Sigmoid colon (tissue), 7 donors: ENCODE results near the gene ART4. TPM values are rescaled to one million over a fixed set of nuclear protein-coding genes. Genes with fewer than 3 reads are reported as not detected.

Source experiments
- DNase-seq: peaks from one replicate; pipeline ENCODE4 v3.0.0-alpha.2; 2019
- H3K27ac ChIP-seq, 4 donors: fragments of 200-600 bp; sonication (generic); one replicate each; pipeline ENCODE4 v1.5.1; 2016 to 2019; ENCODE audit warnings: mild to moderate bottlenecking in 1 of 4
- H3K27me3 ChIP-seq, 3 donors: fragments of 200-600 bp; sonication (generic); one replicate each; pipeline ENCODE4 v1.5.1; 2019; ENCODE audit warnings: mild to moderate bottlenecking in 1 of 3
- H3K36me3 ChIP-seq, 4 donors: fragments of 200-600 bp; sonication (generic); one replicate each; pipeline ENCODE4 v1.5.1; 2016 to 2019
- H3K4me1 ChIP-seq, 4 donors: fragments of 200-600 bp; sonication (generic); one replicate each; pipeline ENCODE4 v1.5.1; 2017 to 2019
- H3K4me3 ChIP-seq, 4 donors: fragments of 200-600 bp; sonication (generic); one replicate each; pipeline ENCODE4 v1.5.1; 2017 to 2019; ENCODE audit warnings: mild to moderate bottlenecking in 2 of 4, moderate library complexity in 1 of 4
- H3K9me3 ChIP-seq, 4 donors: fragments of 200-600 bp in 3 of 4; sonication (generic) in 3 of 4; one replicate each; pipeline versions ENCODE4 v1.5.1 to v1.6.1; 2013 to 2019
- EP300 ChIP-seq, 4 donors: sonication (generic); formaldehyde crosslinking; IDR thresholded peaks; one replicate each; pipeline ENCODE4 v1.6.1; 2017; ENCODE audit warnings: antibody characterized with exemption in 4 of 4
- POLR2A ChIP-seq, 2 donors: fragments of 450-650 bp; IDR thresholded peaks; one replicate each; pipeline ENCODE4 v1.6.1; 2016; ENCODE audit warnings: antibody characterized with exemption in 2 of 2, mild to moderate bottlenecking in 2 of 2, moderate library complexity in 2 of 2
- POLR2AphosphoS5 ChIP-seq, 4 donors: sonication (generic); formaldehyde crosslinking; IDR thresholded peaks; one replicate each; pipeline ENCODE4 v1.6.1; 2017; ENCODE audit warnings: antibody characterized with exemption in 4 of 4
- WGBS, 2 donors: extraction: QIAGEN DNeasy Blood & Tissue Kit; methylation state at CpG; one replicate each; pipeline ENCODE4 v1.1.7; 2013; 5-methylcytosine and 5-hydroxymethylcytosine counted together
- intact Hi-C: fragments of 100-400 bp; cut with DNase I; formaldehyde crosslinking; loops from one replicate; pipeline ENCODE4 v1.15.1; 2023
- polyA plus RNA-seq, 3 donors: library from polyadenylated mRNA; stranded (reverse); fragments of 200-250 nt; gene quantifications; one replicate each; pipeline ENCODE4 v1.2.3, GENCODE V29; 2013
- total RNA-seq, 4 donors: library from RNA; depleted of rRNA; stranded (reverse); fragments of >200 nt; gene quantifications; one replicate each; pipeline ENCODE4 v1.1.0, GENCODE V29; 2016
- TF ChIP-seq, protein P1 (sequence below), 4 experiments: fragments of 450-650 bp in 3 of 4; fragments of 200-600 bp in 1 of 4; IDR thresholded peaks; one replicate each; pipeline ENCODE4 v1.5.1; 2016 to 2019; ENCODE audit warnings: antibody characterized with exemption in 4 of 4, mild to moderate bottlenecking in 3 of 4, moderate library complexity in 2 of 4
- donor health status: healthy with polysubstance abuse.
- donor health status: Bipolar disorder and iron deficiency.
- donor health status: healthy.

Gene ART4
- total and polyA plus RNA-seq, 7 donors = 0.27 to 3.1 (median 0.58) TPM; not detected in 1

DNA sequence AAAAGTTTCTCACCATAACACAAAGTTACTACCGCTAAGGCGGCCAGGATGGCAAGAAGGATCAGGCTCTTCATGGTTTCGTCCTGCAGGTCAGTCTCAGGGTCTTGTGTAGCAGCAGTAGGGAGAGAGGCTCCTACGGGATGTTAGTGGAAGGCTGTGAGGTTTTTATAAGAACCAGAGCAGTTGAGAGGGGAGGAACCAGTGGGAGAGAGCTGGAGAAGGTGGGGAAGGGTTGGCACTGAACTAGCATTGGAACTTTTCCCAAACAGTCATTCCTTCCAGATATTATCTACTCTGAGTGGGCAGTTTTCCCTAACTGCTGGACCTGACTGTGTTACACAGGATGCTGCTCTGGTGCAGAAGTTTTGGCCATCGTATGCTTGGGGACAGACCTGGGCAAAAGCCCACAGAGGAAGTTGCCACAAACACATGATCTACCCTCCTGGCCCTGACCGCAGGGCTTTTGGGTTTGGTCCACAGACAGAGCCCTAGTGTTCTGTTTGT lies 42.4 kb upstream of the ART4 start, which contains the start of gene MGP:
TSS of gene MGP (minus strand) at position 137 of the 504 bp plus-strand sequence. CDS start at position 74, 63 bp downstream.
- DNase-seq = peak; percentile 90
- peaks cover 0 to 23% (median 5%) of the 10 kb centered on the region in 4 donors for H3K36me3 ChIP-seq
- intact Hi-C loops = loop anchor here (5.0 to 10.0 kb wide), 3 partner anchors 62 to 337 kb away; partner anchors contain the start of gene RERG
- WGBS, 2 donors = 62 to 75% methylated on average over 6 of the region's 6 CpGs
- H3K4me3 ChIP-seq = peak within 1 kb of the TSS; percentile 34 to 52 (median 46)
- peaks cover 0 to 16% (median 13%) of the 10 kb centered on the region in 4 donors for H3K4me1 ChIP-seq
- H3K27me3 ChIP-seq = no peaks in the 10 kb centered on the region
- H3K27ac ChIP-seq = peak within 1 kb of the TSS; percentile 82 to 87 (median 82)
- TF ChIP-seq POLR2AphosphoS5 (IDR thresholded peaks at IDR 0.05) (peak; percentile 78 to 94 (median 90)), POLR2A (IDR thresholded peaks at IDR 0.05) (peak; percentile 82), EP300 (IDR thresholded peaks at IDR 0.05) (no peak)
- TF ChIP-seq, protein P1, sequence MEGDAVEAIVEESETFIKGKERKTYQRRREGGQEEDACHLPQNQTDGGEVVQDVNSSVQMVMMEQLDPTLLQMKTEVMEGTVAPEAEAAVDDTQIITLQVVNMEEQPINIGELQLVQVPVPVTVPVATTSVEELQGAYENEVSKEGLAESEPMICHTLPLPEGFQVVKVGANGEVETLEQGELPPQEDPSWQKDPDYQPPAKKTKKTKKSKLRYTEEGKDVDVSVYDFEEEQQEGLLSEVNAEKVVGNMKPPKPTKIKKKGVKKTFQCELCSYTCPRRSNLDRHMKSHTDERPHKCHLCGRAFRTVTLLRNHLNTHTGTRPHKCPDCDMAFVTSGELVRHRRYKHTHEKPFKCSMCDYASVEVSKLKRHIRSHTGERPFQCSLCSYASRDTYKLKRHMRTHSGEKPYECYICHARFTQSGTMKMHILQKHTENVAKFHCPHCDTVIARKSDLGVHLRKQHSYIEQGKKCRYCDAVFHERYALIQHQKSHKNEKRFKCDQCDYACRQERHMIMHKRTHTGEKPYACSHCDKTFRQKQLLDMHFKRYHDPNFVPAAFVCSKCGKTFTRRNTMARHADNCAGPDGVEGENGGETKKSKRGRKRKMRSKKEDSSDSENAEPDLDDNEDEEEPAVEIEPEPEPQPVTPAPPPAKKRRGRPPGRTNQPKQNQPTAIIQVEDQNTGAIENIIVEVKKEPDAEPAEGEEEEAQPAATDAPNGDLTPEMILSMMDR (IDR thresholded peaks at IDR 0.05) = no peak
- no peaks in the 10 kb centered on the region for H3K9me3 ChIP-seq

DNA sequence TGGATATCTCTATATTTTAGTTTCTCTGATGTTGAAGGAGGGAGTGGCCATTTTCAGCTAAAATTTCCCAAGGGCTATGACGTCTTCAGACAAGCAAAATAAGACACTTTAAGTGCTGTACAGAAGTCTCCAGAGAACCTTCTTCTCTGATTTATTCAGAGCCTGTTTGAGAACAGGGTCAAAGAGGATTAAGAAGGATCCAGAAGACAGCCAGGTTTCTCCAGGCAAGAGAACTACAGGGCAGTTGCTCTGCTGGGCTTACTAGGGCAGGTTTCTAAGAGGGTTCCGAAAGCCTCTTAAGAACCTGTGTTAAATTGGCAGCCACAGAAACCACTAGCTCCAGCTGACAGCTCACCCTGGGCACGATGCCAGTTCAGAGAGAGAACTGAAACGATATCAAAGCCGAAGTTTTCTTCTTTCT lies 41.1 kb upstream of the ART4 start:
- peaks cover 0 to 16% (median 13%) of the 10 kb centered on the region in 4 donors for H3K4me1 ChIP-seq
- no peaks in the 10 kb centered on the region for H3K9me3 ChIP-seq
- peak; percentile 95 for DNase-seq
- peaks cover 0 to 25% (median 5%) of the 10 kb centered on the region in 4 donors for H3K36me3 ChIP-seq
- peak overlapping the region; percentile 82 to 87 (median 82) for H3K27ac ChIP-seq
- 9 to 13% methylated on average over 5 of the region's 5 CpGs for WGBS, 2 donors
- H3K4me3 ChIP-seq = peak overlapping the region; percentile 34 to 52 (median 46)
- TF ChIP-seq, protein P1 (IDR thresholded peaks at IDR 0.05) = no peak
- TF ChIP-seq EP300 (IDR thresholded peaks at IDR 0.05) (peak in 1 of 4 donors; percentile 18), POLR2AphosphoS5 (IDR thresholded peaks at IDR 0.05) (peak in 2 of 4 donors; percentile 46 to 52), POLR2A (IDR thresholded peaks at IDR 0.05) (peak; percentile 12 to 20)
- intact Hi-C loops = loop anchor here (5.0 to 10.0 kb wide), 2 partner anchors 113 to 260 kb away; no protein-coding TSS in a partner anchor
- no peaks in the 10 kb centered on the region for H3K27me3 ChIP-seq

DNA sequence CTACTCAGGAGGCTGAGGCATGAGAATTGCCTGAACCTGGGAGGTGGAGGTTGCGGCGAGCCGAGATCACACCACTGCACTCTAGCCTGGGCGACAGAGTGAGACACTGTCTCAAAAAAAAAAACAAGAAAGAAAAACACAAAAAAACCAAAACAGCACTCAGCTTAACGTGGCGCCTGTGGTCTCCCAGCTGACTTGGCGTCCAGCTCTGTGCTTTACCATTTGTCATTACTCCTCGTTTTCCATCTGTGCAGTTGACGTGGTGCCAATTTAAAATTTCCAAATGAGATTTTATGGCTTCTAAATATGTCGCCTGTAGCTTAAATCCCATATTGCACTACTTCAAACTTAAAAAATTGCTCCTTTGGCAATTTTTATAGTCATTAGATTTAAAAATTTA lies 40.4 kb upstream of the ART4 start:
- intact Hi-C loops = loop anchor here (5.0 to 10.0 kb wide), 2 partner anchors 114 to 261 kb away; no protein-coding TSS in a partner anchor
- Histone ChIP-seq H3K27ac (peak overlapping the region; percentile 82 to 87 (median 82)), H3K9me3 (no peaks in the 10 kb centered on the region), H3K27me3 (no peaks in the 10 kb centered on the region), H3K36me3 (peaks cover 0 to 25% (median 5%) of the 10 kb centered on the region in 4 donors), H3K4me3 (peak overlapping the region; percentile 34 to 52 (median 46)), H3K4me1 (peaks cover 0 to 16% (median 13%) of the 10 kb centered on the region in 4 donors)
- 74 to 77% methylated on average over 10 of the region's 10 CpGs for WGBS, 2 donors
- TF ChIP-seq POLR2A (IDR thresholded peaks at IDR 0.05) (no peak), EP300 (IDR thresholded peaks at IDR 0.05) (no peak), POLR2AphosphoS5 (IDR thresholded peaks at IDR 0.05) (no peak)
- TF ChIP-seq, protein P1 (IDR thresholded peaks at IDR 0.05) = no peak
- DNase-seq = no peak

DNA sequence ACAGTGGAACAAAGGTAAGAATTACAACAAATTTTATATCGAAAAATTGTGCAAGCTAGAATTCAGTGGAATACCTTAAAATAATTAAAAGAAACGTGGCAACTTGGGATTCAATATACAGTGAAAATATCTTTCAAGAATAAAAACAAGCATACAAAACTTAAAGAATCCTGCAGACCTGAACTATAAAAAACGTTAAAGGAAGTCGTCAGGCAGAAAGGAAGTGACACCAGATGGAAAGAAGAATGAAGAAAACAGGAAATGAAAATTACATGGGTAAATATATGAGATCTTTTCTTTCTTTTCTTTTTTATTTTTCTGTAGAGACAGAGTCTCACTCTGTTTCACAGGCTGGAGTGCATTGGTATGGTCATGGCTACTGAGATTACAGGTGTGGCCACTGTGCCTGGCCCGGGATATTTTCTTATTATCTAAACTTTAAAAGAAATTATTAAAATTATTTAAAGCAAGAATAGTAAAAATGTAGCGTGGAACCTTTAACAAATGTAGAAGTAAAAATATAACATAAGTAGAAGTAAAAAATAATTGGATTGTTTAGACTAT lies 37.6 kb upstream of the ART4 start:
- Histone ChIP-seq H3K4me3 (no peak overlapping the region), H3K9me3 (no peaks in the 10 kb centered on the region), H3K27ac (peak overlapping the region in 2 of 4 donors; percentile 2 to 48), H3K4me1 (peaks cover 0 to 10% (median 9%) of the 10 kb centered on the region in 4 donors), H3K27me3 (no peaks in the 10 kb centered on the region), H3K36me3 (peaks cover 0 to 25% (median 5%) of the 10 kb centered on the region in 4 donors)
- WGBS, 2 donors = 75 to 81% methylated on average over 6 of the region's 6 CpGs
- no peak for TF ChIP-seq POLR2A (IDR thresholded peaks at IDR 0.05)
- no peak for TF ChIP-seq POLR2AphosphoS5 (IDR thresholded peaks at IDR 0.05)
- no peak for TF ChIP-seq EP300 (IDR thresholded peaks at IDR 0.05)
- TF ChIP-seq, protein P1 (IDR thresholded peaks at IDR 0.05) = no peak
- DNase-seq = no peak
- intact Hi-C loops = loop anchor here (5.0 to 10.0 kb wide), 2 partner anchors 116 to 264 kb away; no protein-coding TSS in a partner anchor
